GM21381 (cell line): Measurements from ENCODE around the gene C1orf74.

ENCODE experiments used
- ATAC-seq: cut with Tn5 transposase; IDR thresholded peaks from one replicate; pipeline ENCODE4 v1.9.1; 2021; ENCODE audit warnings: mild to moderate bottlenecking, moderate library complexity; ENCODE audit not compliant: unreplicated experiment

Gene C1orf74

DNA sequence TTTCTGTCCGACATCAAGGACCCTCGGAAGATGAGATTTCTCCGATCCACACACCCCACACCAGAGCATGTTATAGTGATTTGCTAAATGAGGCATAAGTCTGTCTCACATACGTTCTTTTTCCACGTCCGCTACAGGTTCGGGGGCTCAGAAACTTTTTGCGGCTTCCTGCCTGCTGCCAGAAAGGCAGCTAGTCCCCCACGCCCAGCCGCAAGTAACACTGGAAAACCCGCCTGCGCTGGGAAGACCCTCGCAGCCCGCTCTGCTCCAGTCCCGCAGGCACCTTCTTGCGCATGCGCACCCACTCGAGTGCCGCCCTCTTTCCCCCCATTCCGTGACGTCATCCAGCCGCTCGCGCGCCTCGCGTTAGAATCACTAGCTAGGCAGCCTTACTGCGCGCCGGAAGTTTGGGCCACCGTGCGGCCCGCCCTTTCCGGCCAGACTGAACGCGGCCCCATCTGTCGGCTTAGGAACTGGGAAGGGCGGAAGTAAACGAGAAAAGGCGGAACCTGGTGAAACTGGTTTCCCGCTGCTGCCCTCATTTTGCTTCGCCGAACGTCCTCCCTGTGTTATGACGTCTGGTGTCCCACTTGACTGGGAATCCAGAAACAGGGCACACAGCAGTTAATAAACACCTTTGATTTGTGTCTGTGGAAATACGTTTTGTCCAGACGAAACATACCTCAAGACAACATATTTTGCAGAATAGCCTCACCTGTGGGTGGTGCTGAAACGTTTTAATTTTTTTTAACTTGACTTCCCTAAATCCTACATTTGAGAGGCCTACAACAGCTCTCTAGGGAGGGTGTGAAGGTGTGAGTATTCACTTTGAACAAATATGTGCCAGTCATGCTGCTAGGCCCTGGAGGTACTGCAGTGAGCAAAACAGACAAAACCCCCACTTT is at the start of gene C1orf74:
Gene C1orf74 (minus strand): TSS at position 295 of the 905 bp plus-strand sequence. CDS start 925 bp downstream, outside the sequence.
- ATAC-seq, result peak; percentile 100

DNA sequence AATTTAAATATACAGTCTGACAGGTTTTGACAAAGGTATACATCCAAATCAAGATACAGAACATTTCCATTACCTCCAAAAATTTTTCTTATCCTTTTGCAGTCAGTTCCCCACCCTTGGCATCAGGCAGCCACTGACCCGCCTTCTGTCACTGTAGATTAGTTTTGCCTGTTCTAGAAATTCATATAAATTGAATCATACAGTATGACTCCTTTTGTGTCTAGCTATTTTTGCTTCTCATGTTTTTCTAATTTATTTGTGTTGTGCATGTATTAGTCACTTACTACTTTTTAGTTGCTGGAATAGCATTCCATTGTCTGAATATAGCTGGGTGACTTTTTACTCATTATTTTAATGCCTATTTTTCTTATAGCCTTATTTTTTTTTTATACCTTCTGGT is 47.3 kb upstream of the C1orf74 start:
- ATAC-seq, result no peak

DNA sequence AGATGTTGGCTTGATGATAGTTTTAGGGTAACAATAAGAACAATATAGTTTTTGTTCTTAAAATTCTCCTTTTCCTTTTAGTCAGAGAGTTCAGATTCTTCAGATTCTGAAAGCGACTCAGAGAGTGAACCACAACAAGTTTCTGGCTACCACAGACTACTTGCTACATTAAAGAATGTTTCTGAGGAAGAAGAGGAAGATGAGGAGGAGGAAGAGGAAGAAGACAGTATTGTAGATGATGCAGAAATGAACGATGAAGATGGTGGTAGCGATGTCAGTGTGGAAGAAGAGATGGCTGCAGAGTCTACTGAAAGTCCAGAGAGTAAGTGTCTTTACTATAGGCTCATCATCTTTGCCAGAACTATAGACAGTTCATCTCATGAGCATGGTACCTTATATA is 46.4 kb upstream of the C1orf74 start:
- no peak for ATAC-seq

DNA sequence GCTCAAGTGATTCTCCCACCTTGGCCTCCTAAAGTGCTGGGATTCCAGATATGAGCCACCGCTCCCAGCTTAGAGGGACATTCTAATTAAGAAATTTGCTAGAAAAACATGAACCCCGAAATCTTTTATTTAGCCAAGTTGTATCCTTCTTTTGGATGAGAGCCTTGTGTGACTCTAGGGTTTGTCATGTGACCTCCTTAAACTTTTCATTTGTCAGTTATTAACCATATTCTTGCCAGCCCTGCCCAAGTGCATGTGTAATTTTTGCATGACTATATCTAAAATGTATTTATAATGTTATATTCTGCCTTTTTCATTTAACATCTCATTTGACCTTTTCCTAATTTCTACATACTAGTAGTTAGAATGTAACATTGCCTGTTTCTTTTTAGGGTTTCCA is 45.4 kb upstream of the C1orf74 start:
- no peak for ATAC-seq

DNA sequence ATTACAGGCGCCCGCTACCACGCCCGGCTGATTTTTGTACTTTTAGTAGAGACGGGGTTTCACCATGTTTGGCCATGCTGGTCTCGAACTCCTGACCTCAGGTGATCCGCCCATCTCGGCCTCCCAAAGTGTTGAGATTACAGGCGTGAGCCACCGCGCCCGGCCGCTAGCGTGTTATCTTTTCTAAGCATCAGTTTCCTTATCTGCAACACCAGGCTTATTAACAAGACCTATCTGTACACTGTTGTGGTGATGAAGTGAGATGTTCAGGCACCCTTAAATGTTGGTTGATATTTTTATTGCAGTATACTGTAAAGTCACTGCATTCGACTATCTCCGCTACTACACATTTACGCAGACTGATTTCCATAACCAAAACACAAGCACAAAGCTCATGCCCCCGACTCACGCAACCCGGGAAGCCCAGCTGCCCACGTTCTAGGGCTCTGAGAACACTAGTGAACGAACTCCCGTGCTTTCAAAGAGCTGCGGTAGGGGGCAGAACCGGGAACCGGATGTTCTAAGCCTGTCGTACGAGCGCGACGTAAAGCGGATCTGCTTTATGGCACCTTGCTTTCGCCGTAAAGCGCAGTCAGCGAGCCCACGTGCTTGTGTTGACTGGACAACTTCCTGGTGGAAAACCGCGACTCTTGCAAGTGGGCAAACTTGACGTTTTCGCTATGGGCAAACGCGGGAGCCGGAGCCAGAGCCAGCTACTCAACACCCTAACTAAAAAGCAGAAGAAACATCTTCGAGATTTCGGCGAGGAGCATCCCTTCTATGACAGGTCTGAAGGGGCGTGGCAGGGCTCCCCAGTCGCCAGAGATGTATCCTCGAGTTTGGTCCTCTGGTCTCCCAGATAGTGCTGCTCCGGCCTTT is 43.3 kb upstream of the C1orf74 start, which contains the start of gene UTP25:
Gene UTP25 (plus strand): TSS at position 589 of the 879 bp plus-strand sequence. CDS start 92 bp downstream, at position 681.
- ATAC-seq, result peak; percentile 94

DNA sequence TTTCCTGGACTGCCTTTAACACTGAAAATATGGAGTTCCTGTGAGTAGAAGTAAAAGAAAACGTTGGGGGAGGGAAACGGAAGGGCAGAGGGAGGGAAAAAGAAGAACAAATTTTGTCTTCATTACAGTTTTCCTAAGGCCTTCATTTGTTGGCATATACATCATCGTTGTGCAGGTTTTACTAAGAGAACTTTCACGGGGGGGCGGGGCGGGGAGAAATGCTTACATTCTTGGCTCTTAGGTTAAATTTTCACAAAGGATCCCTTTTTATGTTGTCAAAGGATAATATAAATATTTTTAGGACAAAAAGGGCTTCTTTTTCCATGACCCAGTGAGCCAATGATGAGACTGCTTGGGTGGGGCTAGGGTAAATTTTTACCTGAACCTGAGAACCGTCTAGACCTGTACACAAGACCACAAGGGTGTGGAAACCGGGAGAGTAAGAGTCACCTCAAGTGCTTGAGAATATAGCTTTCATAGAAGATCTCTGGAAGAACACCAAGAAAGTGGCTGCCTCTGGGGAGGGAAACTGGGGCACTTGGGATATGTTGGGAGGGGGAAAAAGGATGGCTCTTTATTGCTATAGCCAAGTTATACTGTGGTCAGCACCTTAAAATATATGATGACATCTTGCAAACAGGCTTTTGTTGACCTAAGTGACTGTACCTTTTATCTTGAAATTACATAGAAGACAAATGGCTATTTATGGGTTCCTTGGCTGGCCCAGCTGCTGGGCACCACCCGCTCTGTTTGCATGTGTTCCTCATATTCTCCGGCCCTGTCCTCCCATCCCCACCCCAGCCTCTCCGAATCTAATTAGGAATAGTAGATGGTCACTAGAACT is 41.5 kb upstream of the C1orf74 start:
- no peak for ATAC-seq

DNA sequence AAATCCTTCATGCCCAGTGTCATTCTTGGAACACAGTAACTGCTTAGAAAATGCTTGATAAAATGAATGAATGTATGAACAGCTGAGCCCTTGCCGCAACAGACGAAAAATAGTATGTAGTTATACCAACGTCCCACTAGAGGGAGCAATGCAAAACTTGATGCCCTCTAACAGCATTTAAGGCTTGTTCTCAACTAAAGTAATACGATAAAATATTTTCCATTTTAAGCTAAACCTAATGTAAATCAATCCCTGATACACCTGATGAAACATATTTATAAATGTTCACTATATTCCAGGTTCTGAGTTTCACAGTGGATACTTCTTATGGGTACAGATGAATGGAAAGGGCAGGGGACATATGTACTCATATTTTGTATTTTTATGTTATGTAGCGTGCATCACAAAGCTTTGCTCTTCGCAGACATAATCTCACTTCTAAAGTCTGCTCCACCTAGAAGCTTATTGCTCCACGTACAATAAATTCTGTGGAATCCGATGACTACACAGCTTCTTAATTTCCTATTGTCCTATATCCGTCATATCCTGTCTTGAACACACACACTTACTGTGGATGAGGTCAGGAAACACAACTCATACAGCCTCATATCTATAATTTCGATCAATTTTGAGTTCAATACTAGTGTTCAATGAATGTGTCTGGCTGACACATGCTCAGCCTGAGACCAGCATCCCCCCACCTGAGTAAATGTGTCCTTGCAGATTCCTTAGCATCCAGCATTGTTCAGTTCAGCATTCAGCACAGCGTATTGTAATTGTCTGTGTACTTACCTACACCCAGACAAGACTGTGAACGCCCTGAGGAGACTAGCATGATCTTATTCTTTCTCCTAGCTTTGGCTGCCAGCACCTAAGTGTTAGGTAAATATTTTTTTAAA is 39.0 kb upstream of the C1orf74 start:
- ATAC-seq, result no peak

DNA sequence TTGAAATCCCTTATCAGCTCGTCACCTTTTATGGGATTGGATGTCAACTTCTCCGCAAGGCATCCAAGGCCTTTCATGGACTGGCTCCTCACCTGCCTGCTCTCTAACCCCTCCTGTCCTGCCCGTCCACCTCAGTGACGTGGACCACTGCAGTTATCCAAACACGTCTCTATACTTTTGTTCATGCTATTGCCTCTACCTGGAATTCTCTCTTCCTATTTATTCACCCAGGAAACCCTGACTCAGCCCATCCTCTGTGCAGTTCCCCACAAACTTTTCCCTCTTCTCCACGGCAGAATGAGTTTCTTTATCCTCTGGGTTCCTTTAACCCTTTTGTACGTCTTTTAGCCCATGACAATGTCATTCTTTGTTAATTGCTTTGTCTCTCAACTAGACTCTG is 38.3 kb upstream of the C1orf74 start:
- no peak for ATAC-seq

DNA sequence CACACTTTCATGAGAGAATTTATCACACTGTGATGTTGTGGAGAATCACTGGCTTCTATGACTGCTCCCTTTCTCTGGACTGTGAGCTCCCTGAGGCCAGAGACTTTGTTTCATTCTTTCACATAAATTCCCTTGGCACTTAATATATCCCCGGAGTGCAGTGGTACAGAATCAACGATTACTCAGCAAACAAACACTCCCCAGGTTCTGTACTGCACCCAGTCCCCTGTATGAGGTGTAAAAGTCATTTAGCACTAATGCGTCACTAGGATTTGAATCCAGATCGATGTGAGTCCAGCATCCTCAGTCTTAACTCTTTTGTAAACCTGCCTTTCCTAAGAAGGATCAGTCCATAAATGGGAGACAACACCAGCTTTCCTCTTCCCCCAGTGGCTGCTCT is 36.6 kb upstream of the C1orf74 start:
- ATAC-seq, result no peak

DNA sequence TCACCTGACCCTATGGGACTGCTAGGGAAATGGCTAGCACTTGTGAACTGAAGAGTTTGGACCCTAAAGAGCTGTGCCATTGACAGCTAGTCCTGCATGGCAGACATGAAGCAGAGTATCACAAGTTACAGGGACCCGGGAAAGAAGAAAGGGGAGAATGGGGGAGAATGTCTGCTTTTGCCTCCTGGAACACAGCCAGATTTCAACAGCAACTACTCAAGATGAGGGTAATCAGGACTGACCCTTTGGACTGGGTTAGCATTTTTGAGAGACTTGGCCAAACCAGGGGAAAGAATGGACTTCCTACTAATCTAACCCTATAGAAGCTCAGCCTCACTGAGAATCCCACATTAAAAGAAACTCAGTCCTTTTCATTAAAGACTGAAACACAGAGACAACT is 34.7 kb upstream of the C1orf74 start:
- no peak for ATAC-seq

DNA sequence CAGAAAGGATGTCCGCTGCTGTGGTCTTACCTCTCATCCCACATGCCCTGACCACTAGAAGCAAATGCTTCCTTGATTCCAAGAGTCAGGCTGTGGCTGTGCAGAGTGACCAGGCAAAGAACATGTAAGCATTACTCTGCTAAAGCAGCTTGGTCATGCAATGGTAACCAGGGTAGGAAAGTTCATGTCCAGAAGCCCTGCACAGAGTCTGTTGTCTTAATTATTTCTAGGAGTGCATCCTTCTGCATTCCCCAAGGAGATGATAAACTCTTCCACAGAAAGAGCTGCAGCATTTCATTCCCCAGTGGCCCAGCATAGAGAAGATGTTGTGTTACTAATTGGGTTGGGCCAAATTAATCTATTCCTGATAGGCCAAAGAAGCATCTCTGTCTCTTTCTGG is 33.3 kb upstream of the C1orf74 start:
- ATAC-seq, result no peak

DNA sequence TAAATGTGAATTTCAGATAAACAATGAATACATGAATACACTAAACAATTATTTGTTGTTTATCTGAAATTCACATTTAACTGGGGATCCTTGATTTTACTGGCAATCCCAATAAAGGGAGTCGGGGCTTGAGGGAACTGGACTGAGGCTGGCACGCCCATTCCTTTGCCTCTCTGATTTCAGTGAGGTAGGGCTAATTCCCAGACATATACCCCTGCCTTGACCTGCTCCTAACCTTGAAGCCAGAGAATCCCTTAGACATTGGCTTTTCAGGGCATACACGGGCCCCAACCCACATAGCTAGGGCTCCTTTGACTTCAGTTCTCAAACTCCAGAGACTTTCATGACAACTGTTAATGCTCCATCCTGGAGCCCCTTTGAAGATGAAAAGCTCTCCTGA is 32.6 kb upstream of the C1orf74 start:
- ATAC-seq, result no peak

DNA sequence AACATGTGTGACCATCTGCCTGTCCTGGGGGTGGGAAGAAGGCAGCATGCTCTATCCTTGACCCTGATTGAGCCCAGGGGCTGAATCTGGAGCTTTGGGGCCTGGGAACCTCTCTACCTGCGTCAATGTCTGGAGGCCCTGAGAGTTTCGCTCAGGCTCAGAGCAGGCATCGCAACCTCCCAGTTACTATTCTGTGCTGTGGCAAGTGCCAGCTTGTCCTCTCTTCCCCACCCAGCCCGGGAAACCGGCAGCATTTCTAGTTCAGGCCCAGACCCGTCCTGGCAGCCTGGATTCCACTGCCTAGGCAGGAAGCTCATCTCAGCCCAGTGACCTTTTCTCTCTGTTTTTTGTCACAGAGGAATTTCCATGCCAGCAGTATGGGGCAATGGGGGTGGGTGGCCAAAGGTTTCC is 31.6 kb upstream of the C1orf74 start:
- no peak for ATAC-seq

DNA sequence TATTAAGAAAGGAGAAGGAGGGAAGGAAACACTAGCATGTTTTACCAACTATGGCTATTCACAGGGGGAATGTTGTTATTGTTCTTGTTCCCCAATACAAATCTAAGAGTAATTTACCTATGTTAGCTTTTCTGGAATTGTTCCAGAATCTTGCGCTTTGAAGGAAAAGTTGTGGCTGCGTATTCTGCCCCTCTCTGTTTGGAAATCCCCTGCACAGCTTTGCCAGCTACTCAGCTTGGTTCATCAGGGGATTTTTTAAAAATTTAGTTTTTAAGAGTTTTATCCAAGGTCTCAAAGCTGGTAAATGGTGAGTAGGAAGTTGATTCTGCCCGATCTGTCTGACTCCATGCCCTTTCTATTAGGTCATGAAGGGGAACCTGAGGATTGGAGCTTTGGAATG is 31.1 kb upstream of the C1orf74 start:
- ATAC-seq, result no peak

DNA sequence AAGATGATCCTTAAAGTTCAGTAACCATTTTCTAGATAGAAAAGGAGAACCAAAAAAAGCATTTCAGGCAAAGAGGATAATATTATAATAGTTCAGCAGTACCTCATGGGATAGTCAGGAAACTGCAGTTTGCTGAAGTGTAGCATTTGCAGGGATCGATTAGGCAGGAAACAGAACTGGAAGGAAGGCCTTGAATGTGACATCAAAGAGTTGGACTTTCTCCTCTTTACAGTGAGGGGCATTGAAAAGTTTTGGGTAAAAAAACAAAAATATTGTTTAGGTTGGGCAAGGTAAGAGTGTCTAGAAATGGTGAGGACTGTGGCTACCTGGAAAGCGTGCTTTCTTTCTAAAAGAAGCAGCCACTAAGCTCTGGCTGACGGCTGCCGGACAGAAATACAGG is 29.5 kb upstream of the C1orf74 start:
- ATAC-seq, result no peak

DNA sequence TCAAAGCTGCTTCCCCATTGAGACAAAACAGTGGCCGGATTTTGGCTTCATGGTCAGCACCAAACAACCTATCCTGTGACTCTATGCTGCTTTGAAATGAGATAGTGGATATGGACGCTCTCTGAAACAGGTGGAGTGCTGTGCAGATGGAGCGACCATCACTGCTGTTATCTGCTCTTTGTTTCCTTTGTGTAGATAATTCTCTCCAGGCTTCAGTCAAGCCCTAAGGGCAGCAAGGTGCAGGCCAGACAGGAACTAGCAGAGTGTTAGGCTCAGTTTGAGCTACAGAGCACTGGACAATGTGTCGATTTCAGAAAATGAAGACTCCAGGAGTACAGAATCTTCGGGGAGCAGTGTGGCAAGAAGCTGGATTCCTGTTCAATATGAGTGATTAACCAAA is 26.4 kb upstream of the C1orf74 start:
- no peak for ATAC-seq

DNA sequence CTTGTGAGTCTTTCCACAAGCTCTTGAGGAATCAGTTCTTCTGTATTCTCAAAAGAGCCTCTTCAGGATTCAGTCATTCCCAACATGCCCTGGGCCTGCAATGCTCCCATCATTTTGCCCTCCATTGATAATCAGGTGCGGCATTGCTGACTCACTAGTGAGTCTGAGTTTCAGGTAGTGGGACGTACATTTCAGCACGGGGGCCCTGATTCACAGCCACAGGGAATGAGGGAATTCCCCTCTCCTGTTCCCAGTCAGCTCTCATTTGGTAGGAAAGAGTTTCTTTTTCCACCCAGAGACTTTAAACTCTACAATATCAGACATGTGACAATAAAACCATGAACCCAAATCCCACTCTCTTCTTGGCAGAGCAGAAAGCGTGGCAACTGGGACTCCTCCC is 25.3 kb upstream of the C1orf74 start:
- ATAC-seq, result no peak

DNA sequence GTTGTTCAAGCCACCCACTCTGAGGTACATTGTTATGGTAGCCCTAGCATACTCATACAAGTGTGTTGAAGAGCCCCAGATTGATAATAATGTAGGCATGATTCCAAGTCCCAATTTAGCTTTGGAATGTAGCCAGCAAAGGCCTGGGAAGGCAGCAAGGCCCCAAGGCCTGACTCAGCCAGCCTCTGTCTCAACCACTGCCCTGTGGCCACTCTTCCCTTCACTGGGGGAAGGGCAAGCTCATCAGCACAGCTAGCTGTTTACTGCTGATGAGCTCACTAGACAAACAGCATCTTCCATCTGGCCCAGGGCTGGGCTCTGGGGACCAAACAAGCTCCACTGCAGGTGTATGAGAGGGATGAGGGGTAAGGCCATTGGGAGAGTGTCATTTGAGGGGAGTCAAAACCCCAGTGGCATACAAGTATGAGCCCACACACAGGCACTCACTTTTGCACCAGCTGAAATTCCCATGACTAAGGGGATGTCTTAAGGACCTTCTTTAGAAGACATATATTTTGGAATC is 23.8 kb upstream of the C1orf74 start:
- no peak for ATAC-seq

DNA sequence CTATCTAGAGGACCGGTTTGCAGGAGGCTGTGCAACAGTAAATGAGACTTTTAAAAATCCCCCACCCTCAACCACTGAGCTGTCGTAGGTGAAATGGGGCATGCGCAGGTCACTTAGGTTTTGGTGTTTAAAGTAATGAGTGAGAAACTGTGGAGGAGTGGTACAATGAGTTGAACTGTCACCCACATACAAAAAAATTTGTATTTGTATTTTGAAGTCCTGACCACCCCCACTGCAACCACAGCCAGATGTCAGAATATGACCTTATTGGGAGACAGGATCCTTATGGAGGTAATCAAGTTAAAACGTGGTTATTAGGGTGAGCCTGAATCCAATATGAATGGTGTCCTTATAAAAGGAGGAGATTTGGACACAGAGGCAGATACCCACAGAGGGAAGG is 23.1 kb upstream of the C1orf74 start:
- no peak for ATAC-seq
